NB4 (cell line): ENCODE measurements around the gene INO80.
"Not testable (repeated sequence)": the region's sequence is repeated elsewhere in the genome, so short reads cannot be mapped to it uniquely, and the experiment has no call there.

Experiments used
- DNase-seq: peaks from one replicate; pipeline ENCODE4 v3.0.0; 2010; ENCODE audit warnings: low read depth
- H3K4me3 ChIP-seq: one replicate; pipeline ENCODE4 v1.5.1; 2011; ENCODE audit warnings: mild to moderate bottlenecking, low read depth, low read length, moderate library complexity
- CTCF ChIP-seq: IDR thresholded peaks from one replicate; pipeline ENCODE4 v1.5.1; 2012; ENCODE audit warnings: low read depth, low read length
- MYC ChIP-seq: IDR thresholded peaks from 2 replicates; pipeline ENCODE4 v1.6.1; 2011; ENCODE audit warnings: low read depth, low read length
- POLR2A ChIP-seq: IDR thresholded peaks from 2 replicates; pipeline ENCODE4 v1.6.1; 2011; ENCODE audit warnings: mild to moderate bottlenecking; ENCODE audit not compliant: insufficient read length; ENCODE audit errors: extremely low read depth
- TF ChIP-seq, protein P1 (sequence below): IDR thresholded peaks from 2 replicates; pipeline ENCODE4 v1.6.1; 2011; ENCODE audit warnings: low read depth, low read length

Gene INO80

DNA sequence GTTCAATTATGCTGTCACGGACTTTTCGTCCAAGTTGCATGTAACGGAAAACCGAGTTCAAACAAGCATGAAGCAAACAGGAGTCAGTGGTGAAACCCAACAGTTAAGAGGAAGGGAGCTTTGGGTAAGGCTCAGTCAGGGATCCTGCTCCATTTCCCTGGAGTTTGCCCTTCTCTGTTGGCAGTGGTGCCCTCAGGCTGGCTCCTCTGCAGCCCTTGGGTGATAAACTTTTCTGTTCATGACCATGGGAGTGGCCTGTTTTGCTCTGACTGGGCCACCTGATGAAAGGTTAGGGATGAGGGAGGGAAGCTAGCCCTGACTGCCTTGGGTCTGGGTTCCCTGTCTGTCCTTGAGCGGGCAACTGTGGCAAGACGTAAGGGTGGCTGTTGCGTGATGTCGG, 146.7 kb downstream of the INO80 start:
- TF ChIP-seq, protein P1, sequence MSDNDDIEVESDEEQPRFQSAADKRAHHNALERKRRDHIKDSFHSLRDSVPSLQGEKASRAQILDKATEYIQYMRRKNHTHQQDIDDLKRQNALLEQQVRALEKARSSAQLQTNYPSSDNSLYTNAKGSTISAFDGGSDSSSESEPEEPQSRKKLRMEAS = no peak
- no peak for TF ChIP-seq POLR2A
- no peak for TF ChIP-seq CTCF
- TF ChIP-seq MYC = no peak
- DNase-seq = no peak
- H3K4me3 ChIP-seq = no peak overlapping the region

GRCh38 chr15:40968290-40969085, 147.6 kb downstream of the INO80 start:
- TF ChIP-seq, protein P1 = no peak
- no peak for TF ChIP-seq CTCF
- TF ChIP-seq MYC = no peak
- TF ChIP-seq POLR2A = no peak
- no peak overlapping the region for H3K4me3 ChIP-seq
- no peak for DNase-seq

GRCh38 chr15:40964634-40965033, 151.4 kb downstream of the INO80 start:
- no peak for TF ChIP-seq CTCF
- TF ChIP-seq, protein P1 = no peak
- no peak for TF ChIP-seq POLR2A
- TF ChIP-seq MYC = no peak
- DNase-seq = no peak
- no peak overlapping the region for H3K4me3 ChIP-seq

DNA sequence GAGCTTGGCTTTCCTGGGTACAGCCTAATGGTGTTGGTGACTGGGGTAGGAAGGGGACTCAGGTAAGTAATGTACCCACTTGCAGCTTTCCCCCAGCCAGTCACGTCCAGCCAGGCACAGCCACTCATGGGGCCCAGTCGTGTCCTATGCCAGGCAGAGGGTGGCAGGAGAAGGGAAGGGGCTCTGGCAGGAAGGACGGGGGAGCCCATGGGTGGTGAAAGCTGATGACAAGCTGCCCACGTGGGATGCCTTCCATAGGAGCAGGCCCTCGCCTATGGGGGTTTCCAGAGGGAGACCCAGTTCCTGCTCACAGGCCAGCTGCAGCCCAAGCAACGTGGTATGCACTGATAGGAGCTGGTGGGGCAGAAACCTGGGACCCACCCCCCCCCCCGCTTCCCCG, 152.1 kb downstream of the INO80 start:
- TF ChIP-seq, protein P1 = no peak
- no peak for TF ChIP-seq CTCF
- TF ChIP-seq POLR2A = no peak
- no peak for TF ChIP-seq MYC
- no peak for DNase-seq

DNA sequence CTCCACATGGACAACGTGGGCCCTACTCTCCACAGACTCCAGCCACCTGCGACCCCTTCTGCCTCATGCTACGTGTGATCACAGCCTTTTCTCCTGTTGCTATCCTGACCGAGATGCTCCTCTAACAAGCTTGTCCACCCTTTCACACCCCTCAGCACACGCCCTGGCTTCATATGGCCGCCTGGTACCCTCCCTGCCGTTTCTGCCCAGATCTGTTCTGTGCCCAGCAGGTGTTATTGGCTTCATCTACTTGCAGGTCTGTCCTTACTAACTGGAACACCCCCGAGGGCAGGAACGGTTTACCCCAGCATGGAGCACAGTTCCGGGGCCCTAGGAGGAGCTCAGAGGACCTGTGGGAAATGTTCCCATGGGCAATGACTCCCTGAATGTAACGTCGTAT, 152.9 kb downstream of the INO80 start:
- DNase-seq = no peak
- TF ChIP-seq POLR2A = no peak
- no peak for TF ChIP-seq MYC
- TF ChIP-seq, protein P1 = no peak
- TF ChIP-seq CTCF = no peak
- H3K4me3 ChIP-seq = no peak overlapping the region

More for the DNA sequence above, 152.1 kb downstream of the INO80 start:
- H3K4me3 ChIP-seq = no peak overlapping the region

DNA sequence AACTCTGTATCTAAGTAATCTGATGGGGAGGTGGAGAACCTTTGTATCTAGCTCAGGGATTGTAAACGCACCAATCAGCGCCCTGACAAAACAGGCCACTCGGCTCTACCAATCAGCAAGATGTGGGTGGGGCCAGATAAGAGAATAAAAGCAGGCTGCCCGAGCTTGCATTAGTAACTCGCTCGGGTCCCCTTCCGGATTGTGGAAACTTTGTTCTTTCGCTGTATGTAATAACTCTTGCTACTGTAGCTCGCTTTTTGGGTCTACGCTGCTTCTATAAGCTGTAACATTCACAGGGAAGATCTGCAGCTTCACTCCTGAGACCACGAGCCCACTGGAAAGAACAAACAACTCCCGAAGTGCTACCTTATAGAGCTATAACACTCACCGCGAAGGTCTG, 153.8 kb downstream of the INO80 start:
- not testable (repeated sequence) for DNase-seq, H3K4me3 ChIP-seq

DNA sequence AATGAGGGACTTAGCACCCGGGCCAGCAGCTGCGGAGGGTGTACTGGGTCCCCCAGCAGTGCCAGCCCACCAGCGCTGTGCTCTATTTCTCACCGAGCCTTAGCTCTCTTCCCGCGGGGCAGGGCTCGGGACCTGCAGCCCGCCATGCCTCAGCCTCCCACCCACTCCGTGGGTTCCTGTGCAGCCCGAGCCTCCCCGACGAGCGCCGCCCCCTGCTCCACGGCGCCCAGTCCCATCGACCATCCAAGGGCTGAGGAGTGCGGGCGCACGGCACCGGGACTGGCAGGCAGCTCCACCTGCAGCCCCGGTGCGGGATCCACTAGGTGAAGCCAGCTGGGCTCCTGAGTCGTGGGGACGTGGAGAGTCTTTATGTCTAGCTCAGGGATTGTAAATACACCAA, 154.3 kb downstream of the INO80 start:
- H3K4me3 ChIP-seq, DNase-seq: not testable (repeated sequence)
